HepG2 (cell line): Measurements from ENCODE around the gene VPS25. TPM values are rescaled to one million over a fixed set of nuclear protein-coding genes. Genes with fewer than 3 reads are reported as not detected.

Experiments used
- AHR ChIP-seq: IDR thresholded peaks from 2 replicates; pipeline ENCODE4 v1.6.1; 2018; ENCODE audit warnings: missing genetic modification reagents, missing compliant biosample characterization
- CREBL2 ChIP-seq: sonication (generic); formaldehyde crosslinking; IDR thresholded peaks from 2 replicates; pipeline ENCODE4 v1.8.1; 2023; ENCODE audit warnings: missing genetic modification reagents, mild to moderate bottlenecking, borderline replicate concordance
- EP300 ChIP-seq, 3 experiments: sonication (generic) in 1 of 3; formaldehyde crosslinking in 1 of 3; IDR thresholded peaks; 2 replicates each; pipeline versions ENCODE4 v1.5.1 to v1.6.1; 2011 to 2020; ENCODE audit warnings: low read depth in 2 of 3, low read length in 2 of 3, borderline replicate concordance in 1 of 3, improper control_type of control experiment in 1 of 3, mild to moderate bottlenecking in 1 of 3, missing genetic modification reagents in 1 of 3, moderate library complexity in 1 of 3
- GATAD1 ChIP-seq: IDR thresholded peaks from 2 replicates; pipeline ENCODE4 v1.6.1; 2016; ENCODE audit warnings: missing genetic modification reagents, missing compliant biosample characterization
- HMGA1 ChIP-seq: sonication (generic); formaldehyde crosslinking; conservative IDR thresholded peaks from 2 replicates; pipeline ENCODE4 v1.4.0; 2020; ENCODE audit warnings: missing genetic modification reagents
- ZBTB3 ChIP-seq: sonication (generic); formaldehyde crosslinking; IDR thresholded peaks from 2 replicates; pipeline ENCODE4 v1.4.0; 2020; ENCODE audit warnings: low read depth, mild to moderate bottlenecking, moderate library complexity, missing genetic modification reagents, borderline replicate concordance
- ZNF121 ChIP-seq: sonication (generic); formaldehyde crosslinking; IDR thresholded peaks from 2 replicates; pipeline ENCODE4 v1.5.0; 2020; ENCODE audit warnings: mild to moderate bottlenecking, missing genetic modification reagents
- ZNF274 ChIP-seq: sonication (generic); formaldehyde crosslinking; IDR thresholded peaks from 2 replicates; pipeline ENCODE4 v1.5.1; 2020; ENCODE audit warnings: mild to moderate bottlenecking, missing genetic modification reagents
- ZNF333 ChIP-seq: sonication (generic); formaldehyde crosslinking; IDR thresholded peaks from 2 replicates; pipeline ENCODE4 v1.4.0; 2020; ENCODE audit warnings: mild to moderate bottlenecking, missing genetic modification reagents, borderline replicate concordance
- ZNF441 ChIP-seq: sonication (generic); formaldehyde crosslinking; IDR thresholded peaks from 2 replicates; pipeline ENCODE4 v1.7.0; 2021; ENCODE audit warnings: missing genetic modification reagents, borderline replicate concordance
- polyA plus RNA-seq, 8 experiments: library from polyadenylated mRNA; depleted of rRNA in 3 of 8; stranded (reverse) in 7 of 8; unstranded in 1 of 8; fragments of >200 nt; fragmentation: Illumina TruSeq in 4 of 8; extraction: Trizol in 4 of 8; gene quantifications; 2 replicates each; pipeline versions ENCODE4 v1.2.1 to v1.2.3, GENCODE V29; 2011 to 2016; ENCODE audit warnings: low read depth in 4 of 8, missing spikeins in 1 of 8, mixed read lengths in 1 of 8; ENCODE audit not compliant: insufficient read depth in 1 of 8
- total RNA-seq, 5 experiments: library from RNA; depleted of rRNA; stranded (reverse); fragments of >200 nt; fragmentation: Illumina TruSeq; extraction: Trizol; gene quantifications; 2 replicates each; pipeline ENCODE4 v1.2.3, GENCODE V29; 2016; ENCODE audit warnings: low read depth in 1 of 5
- TF ChIP-seq, protein P1 (sequence below): sonication (generic); formaldehyde crosslinking; IDR thresholded peaks from 2 replicates; pipeline ENCODE4 v1.5.0; 2020; ENCODE audit warnings: mild to moderate bottlenecking, missing genetic modification reagents, borderline replicate concordance
- TF ChIP-seq, protein P2 (sequence below): sonication (generic); formaldehyde crosslinking; IDR thresholded peaks from 2 replicates; pipeline ENCODE4 v1.5.0; 2020; ENCODE audit warnings: mild to moderate bottlenecking, missing genetic modification reagents, borderline replicate concordance
- TF ChIP-seq, protein P3 (sequence below): sonication (generic); formaldehyde crosslinking; IDR thresholded peaks from 2 replicates; pipeline ENCODE4 v1.5.0; 2020; ENCODE audit warnings: missing genetic modification reagents

The VPS25 gene
- total and polyA plus RNA-seq, 2 of the 13 experiments (the other 11 are each of a cell fraction or from before 2014, with no cell fraction given), result 161 to 249 TPM

GRCh38 chr17:42780851-42781638 lies 7.8 kb downstream of the VPS25 start (continued):
- TF ChIP-seq ZNF274 (CRISPR knock-in tag), result peak; percentile 55; the same call in 1 of the 2 replicates
- TF ChIP-seq, protein P1, sequence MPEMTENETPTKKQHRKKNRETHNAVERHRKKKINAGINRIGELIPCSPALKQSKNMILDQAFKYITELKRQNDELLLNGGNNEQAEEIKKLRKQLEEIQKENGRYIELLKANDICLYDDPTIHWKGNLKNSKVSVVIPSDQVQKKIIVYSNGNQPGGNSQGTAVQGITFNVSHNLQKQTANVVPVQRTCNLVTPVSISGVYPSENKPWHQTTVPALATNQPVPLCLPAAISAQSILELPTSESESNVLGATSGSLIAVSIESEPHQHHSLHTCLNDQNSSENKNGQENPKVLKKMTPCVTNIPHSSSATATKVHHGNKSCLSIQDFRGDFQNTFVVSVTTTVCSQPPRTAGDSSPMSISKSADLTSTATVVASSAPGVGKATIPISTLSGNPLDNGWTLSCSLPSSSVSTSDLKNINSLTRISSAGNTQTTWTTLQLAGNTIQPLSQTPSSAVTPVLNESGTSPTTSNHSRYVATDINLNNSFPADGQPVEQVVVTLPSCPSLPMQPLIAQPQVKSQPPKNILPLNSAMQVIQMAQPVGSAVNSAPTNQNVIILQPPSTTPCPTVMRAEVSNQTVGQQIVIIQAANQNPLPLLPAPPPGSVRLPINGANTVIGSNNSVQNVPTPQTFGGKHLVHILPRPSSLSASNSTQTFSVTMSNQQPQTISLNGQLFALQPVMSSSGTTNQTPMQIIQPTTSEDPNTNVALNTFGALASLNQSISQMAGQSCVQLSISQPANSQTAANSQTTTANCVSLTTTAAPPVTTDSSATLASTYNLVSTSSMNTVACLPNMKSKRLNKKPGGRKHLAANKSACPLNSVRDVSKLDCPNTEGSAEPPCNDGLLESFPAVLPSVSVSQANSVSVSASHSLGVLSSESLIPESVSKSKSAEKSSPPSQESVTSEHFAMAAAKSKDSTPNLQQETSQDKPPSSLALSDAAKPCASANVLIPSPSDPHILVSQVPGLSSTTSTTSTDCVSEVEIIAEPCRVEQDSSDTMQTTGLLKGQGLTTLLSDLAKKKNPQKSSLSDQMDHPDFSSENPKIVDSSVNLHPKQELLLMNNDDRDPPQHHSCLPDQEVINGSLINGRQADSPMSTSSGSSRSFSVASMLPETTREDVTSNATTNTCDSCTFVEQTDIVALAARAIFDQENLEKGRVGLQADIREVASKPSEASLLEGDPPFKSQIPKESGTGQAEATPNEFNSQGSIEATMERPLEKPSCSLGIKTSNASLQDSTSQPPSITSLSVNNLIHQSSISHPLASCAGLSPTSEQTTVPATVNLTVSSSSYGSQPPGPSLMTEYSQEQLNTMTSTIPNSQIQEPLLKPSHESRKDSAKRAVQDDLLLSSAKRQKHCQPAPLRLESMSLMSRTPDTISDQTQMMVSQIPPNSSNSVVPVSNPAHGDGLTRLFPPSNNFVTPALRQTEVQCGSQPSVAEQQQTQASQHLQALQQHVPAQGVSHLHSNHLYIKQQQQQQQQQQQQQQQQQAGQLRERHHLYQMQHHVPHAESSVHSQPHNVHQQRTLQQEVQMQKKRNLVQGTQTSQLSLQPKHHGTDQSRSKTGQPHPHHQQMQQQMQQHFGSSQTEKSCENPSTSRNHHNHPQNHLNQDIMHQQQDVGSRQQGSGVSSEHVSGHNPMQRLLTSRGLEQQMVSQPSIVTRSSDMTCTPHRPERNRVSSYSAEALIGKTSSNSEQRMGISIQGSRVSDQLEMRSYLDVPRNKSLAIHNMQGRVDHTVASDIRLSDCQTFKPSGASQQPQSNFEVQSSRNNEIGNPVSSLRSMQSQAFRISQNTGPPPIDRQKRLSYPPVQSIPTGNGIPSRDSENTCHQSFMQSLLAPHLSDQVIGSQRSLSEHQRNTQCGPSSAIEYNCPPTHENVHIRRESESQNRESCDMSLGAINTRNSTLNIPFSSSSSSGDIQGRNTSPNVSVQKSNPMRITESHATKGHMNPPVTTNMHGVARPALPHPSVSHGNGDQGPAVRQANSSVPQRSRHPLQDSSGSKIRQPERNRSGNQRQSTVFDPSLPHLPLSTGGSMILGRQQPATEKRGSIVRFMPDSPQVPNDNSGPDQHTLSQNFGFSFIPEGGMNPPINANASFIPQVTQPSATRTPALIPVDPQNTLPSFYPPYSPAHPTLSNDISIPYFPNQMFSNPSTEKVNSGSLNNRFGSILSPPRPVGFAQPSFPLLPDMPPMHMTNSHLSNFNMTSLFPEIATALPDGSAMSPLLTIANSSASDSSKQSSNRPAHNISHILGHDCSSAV (CRISPR knock-in tag), result no peak
- no peak for TF ChIP-seq GATAD1 (CRISPR knock-in tag)
- no peak for TF ChIP-seq AHR
- TF ChIP-seq ZNF121 (CRISPR knock-in tag), result no peak
- no peak for TF ChIP-seq ZNF441 (CRISPR knock-in tag)
- TF ChIP-seq, protein P2, sequence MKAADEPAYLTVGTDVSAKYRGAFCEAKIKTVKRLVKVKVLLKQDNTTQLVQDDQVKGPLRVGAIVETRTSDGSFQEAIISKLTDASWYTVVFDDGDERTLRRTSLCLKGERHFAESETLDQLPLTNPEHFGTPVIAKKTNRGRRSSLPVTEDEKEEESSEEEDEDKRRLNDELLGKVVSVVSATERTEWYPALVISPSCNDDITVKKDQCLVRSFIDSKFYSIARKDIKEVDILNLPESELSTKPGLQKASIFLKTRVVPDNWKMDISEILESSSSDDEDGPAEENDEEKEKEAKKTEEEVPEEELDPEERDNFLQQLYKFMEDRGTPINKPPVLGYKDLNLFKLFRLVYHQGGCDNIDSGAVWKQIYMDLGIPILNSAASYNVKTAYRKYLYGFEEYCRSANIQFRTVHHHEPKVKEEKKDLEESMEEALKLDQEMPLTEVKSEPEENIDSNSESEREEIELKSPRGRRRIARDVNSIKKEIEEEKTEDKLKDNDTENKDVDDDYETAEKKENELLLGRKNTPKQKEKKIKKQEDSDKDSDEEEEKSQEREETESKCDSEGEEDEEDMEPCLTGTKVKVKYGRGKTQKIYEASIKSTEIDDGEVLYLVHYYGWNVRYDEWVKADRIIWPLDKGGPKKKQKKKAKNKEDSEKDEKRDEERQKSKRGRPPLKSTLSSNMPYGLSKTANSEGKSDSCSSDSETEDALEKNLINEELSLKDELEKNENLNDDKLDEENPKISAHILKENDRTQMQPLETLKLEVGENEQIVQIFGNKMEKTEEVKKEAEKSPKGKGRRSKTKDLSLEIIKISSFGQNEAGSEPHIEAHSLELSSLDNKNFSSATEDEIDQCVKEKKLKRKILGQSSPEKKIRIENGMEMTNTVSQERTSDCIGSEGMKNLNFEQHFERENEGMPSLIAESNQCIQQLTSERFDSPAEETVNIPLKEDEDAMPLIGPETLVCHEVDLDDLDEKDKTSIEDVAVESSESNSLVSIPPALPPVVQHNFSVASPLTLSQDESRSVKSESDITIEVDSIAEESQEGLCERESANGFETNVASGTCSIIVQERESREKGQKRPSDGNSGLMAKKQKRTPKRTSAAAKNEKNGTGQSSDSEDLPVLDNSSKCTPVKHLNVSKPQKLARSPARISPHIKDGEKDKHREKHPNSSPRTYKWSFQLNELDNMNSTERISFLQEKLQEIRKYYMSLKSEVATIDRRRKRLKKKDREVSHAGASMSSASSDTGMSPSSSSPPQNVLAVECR, result no peak; the same call in 1 of the 2 replicates
- TF ChIP-seq ZNF333 (CRISPR knock-in tag), result peak; percentile 16; the same call in 1 of the 2 replicates
- TF ChIP-seq, protein P3, sequence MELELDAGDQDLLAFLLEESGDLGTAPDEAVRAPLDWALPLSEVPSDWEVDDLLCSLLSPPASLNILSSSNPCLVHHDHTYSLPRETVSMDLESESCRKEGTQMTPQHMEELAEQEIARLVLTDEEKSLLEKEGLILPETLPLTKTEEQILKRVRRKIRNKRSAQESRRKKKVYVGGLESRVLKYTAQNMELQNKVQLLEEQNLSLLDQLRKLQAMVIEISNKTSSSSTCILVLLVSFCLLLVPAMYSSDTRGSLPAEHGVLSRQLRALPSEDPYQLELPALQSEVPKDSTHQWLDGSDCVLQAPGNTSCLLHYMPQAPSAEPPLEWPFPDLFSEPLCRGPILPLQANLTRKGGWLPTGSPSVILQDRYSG (CRISPR knock-in tag), result 0 out of 2 replicates have a peak, but pooled peaks have one; percentile 16
- no peak for TF ChIP-seq CREBL2 (CRISPR knock-in tag)
- no peak for TF ChIP-seq EP300 (IDR thresholded peaks at IDR 0.05; ENCODE audit: low read depth in 2 of 2, low read length in 2 of 2)
- no peak; the same call in 1 of the 2 replicates for TF ChIP-seq EP300 (CRISPR knock-in tag; IDR thresholded peaks at IDR 0.05; ENCODE audit: borderline replicate concordance)
- TF ChIP-seq ZBTB3 (CRISPR knock-in tag), result no peak
- TF ChIP-seq HMGA1 (CRISPR knock-in tag), result no peak
